Esophagus squamous epithelium (tissue), 5 donors: Measurements from ENCODE around the gene LAPTM4A. TPM values are rescaled to one million over a fixed set of nuclear protein-coding genes. Genes with fewer than 3 reads are reported as not detected.
"Not testable (repeated sequence)": the region's sequence is repeated elsewhere in the genome, so short reads cannot be mapped to it uniquely, and the experiment has no call there.

ENCODE experiments used
- DNase-seq: peaks from one replicate; lab custom pipeline; 2025; lab: John Stamatoyannopoulos, UW
- H3K27ac ChIP-seq, 4 donors: fragments of 200-600 bp; sonication (generic); one replicate each; pipeline ENCODE4 v1.5.1; 2016 to 2019; ENCODE audit warnings: mild to moderate bottlenecking in 1 of 4
- H3K27me3 ChIP-seq, 4 donors: fragments of 200-600 bp; sonication (generic); 1 replicate in 3 of 4; 2 replicates in 1 of 4; pipeline versions ENCODE4 v1.5.1 to v1.6.0; 2017 to 2021; ENCODE audit warnings: antibody characterized with exemption in 1 of 4
- H3K36me3 ChIP-seq, 3 donors: fragments of 200-600 bp; sonication (generic); one replicate each; pipeline ENCODE4 v1.5.1; 2016 to 2019
- H3K4me1 ChIP-seq, 3 donors: fragments of 200-600 bp; sonication (generic); one replicate each; pipeline ENCODE4 v1.5.1; 2017 to 2019
- H3K4me3 ChIP-seq, 4 donors: fragments of 200-600 bp; sonication (generic); 1 replicate in 3 of 4; 2 replicates in 1 of 4; pipeline ENCODE4 v1.5.1; 2016 to 2019; ENCODE audit warnings: mild to moderate bottlenecking in 2 of 4, moderate library complexity in 1 of 4
- H3K9me3 ChIP-seq, 3 donors: fragments of 200-600 bp; sonication (generic); one replicate each; pipeline ENCODE4 v1.5.1; 2016 to 2019
- CTCF ChIP-seq, 6 experiments: fragments of 450-650 bp in 4 of 6; fragments of 200-600 bp in 2 of 6; sonication (generic) in 2 of 6; IDR thresholded peaks; one replicate each; pipeline ENCODE4 v1.5.1; 2016 to 2019; ENCODE audit warnings: antibody characterized with exemption in 6 of 6, mild to moderate bottlenecking in 4 of 6, moderate library complexity in 4 of 6
- POLR2A ChIP-seq, 4 donors: fragments of 450-650 bp; IDR thresholded peaks; one replicate each; pipeline ENCODE4 v1.6.1; 2017; ENCODE audit warnings: antibody characterized with exemption in 4 of 4, mild to moderate bottlenecking in 4 of 4, moderate library complexity in 3 of 4
- WGBS, 2 donors: methylation state at CpG; one replicate each; pipeline ENCODE4 v1.1.5; 2018; 5-methylcytosine and 5-hydroxymethylcytosine counted together
- intact Hi-C: fragments of 100-400 bp; cut with DNase I; formaldehyde crosslinking; loops from one replicate; pipeline ENCODE4 v1.15.0; 2022
- total RNA-seq, 4 donors: library from RNA; depleted of rRNA; stranded (reverse); fragments of >200 nt; gene quantifications; one replicate each; pipeline ENCODE4 v1.1.0, GENCODE V29; 2016
- donor health status: DM: yes; HTN: yes; CAD: no.

LAPTM4A gene
- total RNA-seq, 4 donors from 2014 or later = 71.0 to 144 (median 98.2) TPM

DNA sequence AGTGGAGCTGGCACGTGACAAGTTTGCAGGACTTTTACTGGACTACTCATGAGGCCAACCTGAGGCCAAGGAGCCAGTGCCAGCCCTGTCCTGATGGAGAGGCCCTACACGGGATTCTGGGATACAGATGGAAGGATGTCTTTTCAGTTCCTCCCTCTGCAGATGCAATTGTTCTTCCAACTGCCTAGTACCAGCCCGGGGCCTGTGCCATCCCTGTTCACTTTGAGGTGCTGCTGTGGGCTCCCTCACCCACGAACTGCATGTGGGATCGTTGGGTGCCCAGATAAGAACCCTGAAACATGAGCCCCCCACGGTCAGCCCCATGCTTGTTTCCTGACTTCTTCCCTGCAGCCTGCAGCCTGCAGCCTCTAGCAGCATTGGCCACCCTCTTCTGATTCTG, 25.3 kb upstream of the LAPTM4A start:
- Histone ChIP-seq H3K4me3 (no peak overlapping the region), H3K27ac (no peak overlapping the region), H3K36me3 (no peaks in the 10 kb centered on the region), H3K9me3 (no peaks in the 10 kb centered on the region), H3K27me3 (no peaks in the 10 kb centered on the region), H3K4me1 (peaks cover 5 to 23% (median 5%) of the 10 kb centered on the region in 3 donors)
- 70 to 74% methylated on average over 2 to 5 of the region's 6 CpGs for WGBS, 2 donors
- no peak for DNase-seq
- intact Hi-C loops = no loop called here
- TF ChIP-seq POLR2A (IDR thresholded peaks at IDR 0.05) (no peak), CTCF (IDR thresholded peaks at IDR 0.05) (no peak)

- no peak for DNase-seq
- intact Hi-C loops = no loop called here
- TF ChIP-seq POLR2A (IDR thresholded peaks at IDR 0.05) (no peak), CTCF (IDR thresholded peaks at IDR 0.05) (no peak)
- Histone ChIP-seq H3K36me3 (no peaks in the 10 kb centered on the region), H3K27me3 (no peaks in the 10 kb centered on the region), H3K27ac (no peak overlapping the region), H3K9me3 (no peaks in the 10 kb centered on the region), H3K4me1 (peaks cover 9 to 31% (median 12%) of the 10 kb centered on the region in 3 donors), H3K4me3 (no peak overlapping the region)
- 77 to 81% methylated on average over 8 of the region's 8 CpGs for WGBS, 2 donors
These were observed 23.5 kb upstream of the LAPTM4A start for GRCh38 chr2:20074901-20075300.

GRCh38 chr2:20074046-20074648, 22.7 kb upstream of the LAPTM4A start:
- H3K4me3 ChIP-seq, DNase-seq, H3K9me3 ChIP-seq, intact Hi-C loops, H3K36me3 ChIP-seq, H3K27me3 ChIP-seq: not testable (repeated sequence)
- Histone ChIP-seq H3K4me1 (peaks cover 9 to 31% (median 12%) of the 10 kb centered on the region in 3 donors), H3K27ac (peak overlapping the region in 1 of 4 donors; percentile 78)
- WGBS, 2 donors = 57 to 70% methylated on average over 6 to 8 of the region's 9 CpGs

GRCh38 chr2:20073460-20073859, 22.0 kb upstream of the LAPTM4A start:
- Histone ChIP-seq H3K9me3 (no peaks in the 10 kb centered on the region), H3K36me3 (no peaks in the 10 kb centered on the region), H3K27ac (peak overlapping the region in 2 of 4 donors; percentile 78 to 88), H3K4me3 (no peak overlapping the region), H3K27me3 (no peaks in the 10 kb centered on the region), H3K4me1 (peaks cover 9 to 38% (median 15%) of the 10 kb centered on the region in 3 donors)
- TF ChIP-seq POLR2A (IDR thresholded peaks at IDR 0.05) (no peak), CTCF (IDR thresholded peaks at IDR 0.05) (no peak)
- intact Hi-C loops = no loop called here
- DNase-seq = no peak
- 54 to 64% methylated on average over 1 to 2 of the region's 2 CpGs for WGBS, 2 donors

DNA sequence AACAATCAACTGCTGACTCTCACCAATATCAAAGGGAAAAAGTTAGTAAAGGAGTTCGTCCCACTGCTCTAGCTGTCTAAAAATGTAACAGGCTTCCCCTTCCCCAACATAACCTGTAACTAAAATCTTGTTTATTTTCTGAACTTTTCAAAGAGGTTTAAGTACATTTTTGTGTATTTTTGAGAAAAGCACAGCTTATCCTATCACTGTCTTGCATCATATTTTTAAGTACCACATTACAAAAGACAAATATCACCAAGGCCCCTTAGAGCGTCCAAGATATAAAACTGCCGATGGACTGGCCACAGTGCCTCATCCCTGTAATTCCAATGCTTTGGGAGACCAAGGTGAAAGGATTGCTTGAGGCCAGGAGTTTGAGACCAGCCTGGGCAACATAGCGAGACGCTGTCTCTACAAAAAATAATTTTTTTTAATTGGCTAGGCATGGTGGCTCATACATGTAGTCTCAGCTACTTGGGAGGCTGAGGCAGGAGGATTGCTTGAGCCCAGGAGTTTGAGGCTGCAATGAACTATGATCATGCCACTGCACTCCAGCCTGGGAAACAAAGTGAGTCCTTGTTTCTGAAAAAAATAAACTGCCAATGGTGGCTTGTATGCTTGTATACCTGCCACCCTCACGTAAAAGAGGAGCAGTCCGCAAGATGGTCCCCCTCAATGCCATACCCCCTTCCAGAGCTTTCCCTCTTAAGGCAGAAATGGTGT, 21.2 kb upstream of the LAPTM4A start:
- H3K9me3 ChIP-seq = no peaks in the 10 kb centered on the region
- intact Hi-C loops = no loop called here
- no peak overlapping the region for H3K4me3 ChIP-seq
- TF ChIP-seq POLR2A (IDR thresholded peaks at IDR 0.05) (no peak), CTCF (IDR thresholded peaks at IDR 0.05) (no peak)
- no peaks in the 10 kb centered on the region for H3K36me3 ChIP-seq
- peaks cover 9 to 46% (median 18%) of the 10 kb centered on the region in 3 donors for H3K4me1 ChIP-seq
- no peaks in the 10 kb centered on the region for H3K27me3 ChIP-seq
- no peak for DNase-seq
- H3K27ac ChIP-seq = peak overlapping the region; percentile 55 to 88 (median 74)
- WGBS, 2 donors = 86 to 90% methylated on average over 7 of the region's 7 CpGs
